Upper lobe of left lung (tissue), 6 donors: Measurements from ENCODE around the gene NATD1. TPM values are rescaled to one million over a fixed set of nuclear protein-coding genes. Genes with fewer than 3 reads are reported as not detected.

Source experiments
- ATAC-seq, 2 donors: fragments of 200-7000 bp; cut with Tn5 transposase; one replicate each; pipeline ENCODE4 v1.9.1; 2022; ENCODE audit warnings: mild to moderate bottlenecking in 2 of 2, moderate library complexity in 2 of 2; ENCODE audit not compliant: low FRiP score in 2 of 2
- DNase-seq, 2 donors: peaks; one replicate each; pipeline ENCODE4 v3.0.0-alpha.2; 2019 to 2020
- H3K27ac ChIP-seq, 4 donors: fragments of 200-600 bp; sonication (generic); one replicate each; pipeline ENCODE4 v1.5.1; 2016 to 2019
- H3K27me3 ChIP-seq, 4 donors: fragments of 200-600 bp; sonication (generic); one replicate each; pipeline ENCODE4 v1.5.1; 2017 to 2019
- H3K36me3 ChIP-seq, 4 donors: fragments of 200-600 bp; sonication (generic); one replicate each; pipeline ENCODE4 v1.5.1; 2016 to 2019
- H3K4me1 ChIP-seq, 4 donors: fragments of 200-600 bp; sonication (generic); one replicate each; pipeline ENCODE4 v1.5.1; 2018 to 2019
- H3K4me3 ChIP-seq, 4 donors: fragments of 200-600 bp; sonication (generic); one replicate each; pipeline ENCODE4 v1.5.1; 2017 to 2019; ENCODE audit warnings: mild to moderate bottlenecking in 2 of 4, moderate library complexity in 1 of 4
- H3K9me3 ChIP-seq, 4 donors: fragments of 200-600 bp; sonication (generic); one replicate each; pipeline ENCODE4 v1.5.1; 2018 to 2019
- EP300 ChIP-seq, 4 donors: sonication (generic); formaldehyde crosslinking; IDR thresholded peaks; one replicate each; pipeline ENCODE4 v1.5.1; 2017; ENCODE audit warnings: antibody characterized with exemption in 4 of 4, control low read depth in 2 of 4
- POLR2A ChIP-seq, 4 donors: fragments of 450-650 bp; IDR thresholded peaks; one replicate each; pipeline ENCODE4 v1.5.1; 2016 to 2017; ENCODE audit warnings: antibody characterized with exemption in 4 of 4, mild to moderate bottlenecking in 2 of 4
- POLR2AphosphoS5 ChIP-seq, 2 donors: sonication (generic); formaldehyde crosslinking; IDR thresholded peaks; one replicate each; pipeline ENCODE4 v1.5.1; 2017; ENCODE audit warnings: antibody characterized with exemption in 2 of 2
- WGBS, 2 donors: methylation state at CpG; one replicate each; pipeline ENCODE4 v1.1.5; 2017 to 2018; 5-methylcytosine and 5-hydroxymethylcytosine counted together
- total RNA-seq, 6 donors: library from RNA; depleted of rRNA in 4 of 6; stranded (reverse); fragments of >200 nt in 4 of 6; gene quantifications; one replicate each; pipeline versions ENCODE4 v1.1.0 to v1.2.1, GENCODE V29; 2016 to 2021
- TF ChIP-seq, protein P1 (sequence below), 6 experiments: fragments of 450-650 bp in 4 of 6; fragments of 200-600 bp in 2 of 6; sonication (generic) in 2 of 6; IDR thresholded peaks; one replicate each; pipeline ENCODE4 v1.5.1; 2016 to 2019; ENCODE audit warnings: antibody characterized with exemption in 6 of 6
- donor health status: DM: no; HTN: no; CAD: no; lungs with moderate emphysema.
- donor health status: DM: no; HTN: yes; CAD: no; lungs with severe emphysema.

The NATD1 gene
- total RNA-seq = 10 to 100 TPM; 11.2 to 32.5 (median 16.1) TPM

DNA sequence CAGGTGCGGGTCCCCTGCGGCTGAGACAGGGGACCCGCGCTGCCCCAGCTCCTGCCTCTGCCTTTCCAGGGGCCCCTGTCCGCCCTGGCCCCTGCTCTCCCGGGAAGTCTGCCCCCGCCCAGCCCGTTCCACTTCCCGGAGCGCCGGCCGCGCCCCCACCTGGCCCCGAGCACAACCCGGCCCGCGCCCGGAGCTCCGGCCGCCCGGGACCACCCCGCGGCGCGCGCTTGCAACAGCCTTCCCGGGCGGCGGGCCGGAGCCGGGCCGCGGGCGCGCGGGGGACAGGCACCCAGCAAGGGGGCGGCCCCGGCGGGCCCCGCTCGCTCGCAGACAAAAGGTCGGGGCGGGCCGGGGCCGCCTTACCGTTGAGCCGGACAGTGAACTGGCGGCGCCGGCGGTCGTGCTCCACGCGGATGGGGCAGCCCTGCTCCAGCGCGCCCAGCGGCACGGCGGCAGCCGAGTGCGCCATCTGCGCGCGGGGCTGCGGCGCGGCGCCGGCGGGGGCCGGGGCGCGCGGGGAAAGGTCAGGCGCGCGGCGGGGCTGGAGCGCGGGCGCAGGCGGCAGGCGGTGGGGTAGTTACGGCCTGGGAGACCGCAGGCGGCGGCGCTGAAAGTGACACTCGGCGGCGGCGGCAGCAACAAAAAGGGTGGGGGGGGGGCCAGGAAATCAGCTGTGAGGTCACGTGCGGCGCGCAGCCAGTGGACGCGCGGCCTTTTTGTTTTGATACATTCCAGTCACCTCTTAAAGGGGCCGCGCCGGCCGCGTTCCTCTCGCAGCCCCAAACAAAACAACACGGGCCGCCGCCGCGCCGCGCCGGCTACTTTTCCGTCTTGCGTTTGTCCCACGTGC lies at the start of gene NATD1:
TSS of gene NATD1 (minus strand) at position 615 of the 850 bp plus-strand sequence. CDS start at position 469, 146 bp downstream.
- no peaks in the 10 kb centered on the region for H3K36me3 ChIP-seq
- H3K27me3 ChIP-seq = no peaks in the 10 kb centered on the region
- peaks cover 20 to 53% (median 31%) of the 10 kb centered on the region in 4 donors for H3K4me1 ChIP-seq
- H3K9me3 ChIP-seq = no peaks in the 10 kb centered on the region
- 0 to 1% methylated on average over 17 to 49 of the region's 117 CpGs for WGBS, 2 donors
- H3K27ac ChIP-seq = peak within 1 kb of the TSS; percentile 70 to 89 (median 76)
- H3K4me3 ChIP-seq = peak within 1 kb of the TSS; percentile 38 to 88 (median 82)
- DNase-seq (peak; percentile 95 to 97), ATAC-seq (peak; percentile 73 to 84)
- TF ChIP-seq POLR2AphosphoS5 (IDR thresholded peaks at IDR 0.05) (peak in 1 of 2 donors; percentile 61), EP300 (IDR thresholded peaks at IDR 0.05) (no peak), POLR2A (IDR thresholded peaks at IDR 0.05) (peak in 2 of 4 donors; percentile 56 to 70)
- TF ChIP-seq, protein P1, sequence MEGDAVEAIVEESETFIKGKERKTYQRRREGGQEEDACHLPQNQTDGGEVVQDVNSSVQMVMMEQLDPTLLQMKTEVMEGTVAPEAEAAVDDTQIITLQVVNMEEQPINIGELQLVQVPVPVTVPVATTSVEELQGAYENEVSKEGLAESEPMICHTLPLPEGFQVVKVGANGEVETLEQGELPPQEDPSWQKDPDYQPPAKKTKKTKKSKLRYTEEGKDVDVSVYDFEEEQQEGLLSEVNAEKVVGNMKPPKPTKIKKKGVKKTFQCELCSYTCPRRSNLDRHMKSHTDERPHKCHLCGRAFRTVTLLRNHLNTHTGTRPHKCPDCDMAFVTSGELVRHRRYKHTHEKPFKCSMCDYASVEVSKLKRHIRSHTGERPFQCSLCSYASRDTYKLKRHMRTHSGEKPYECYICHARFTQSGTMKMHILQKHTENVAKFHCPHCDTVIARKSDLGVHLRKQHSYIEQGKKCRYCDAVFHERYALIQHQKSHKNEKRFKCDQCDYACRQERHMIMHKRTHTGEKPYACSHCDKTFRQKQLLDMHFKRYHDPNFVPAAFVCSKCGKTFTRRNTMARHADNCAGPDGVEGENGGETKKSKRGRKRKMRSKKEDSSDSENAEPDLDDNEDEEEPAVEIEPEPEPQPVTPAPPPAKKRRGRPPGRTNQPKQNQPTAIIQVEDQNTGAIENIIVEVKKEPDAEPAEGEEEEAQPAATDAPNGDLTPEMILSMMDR (IDR thresholded peaks at IDR 0.05) = peak in 2 of 6 experiments; percentile 6 to 9

DNA sequence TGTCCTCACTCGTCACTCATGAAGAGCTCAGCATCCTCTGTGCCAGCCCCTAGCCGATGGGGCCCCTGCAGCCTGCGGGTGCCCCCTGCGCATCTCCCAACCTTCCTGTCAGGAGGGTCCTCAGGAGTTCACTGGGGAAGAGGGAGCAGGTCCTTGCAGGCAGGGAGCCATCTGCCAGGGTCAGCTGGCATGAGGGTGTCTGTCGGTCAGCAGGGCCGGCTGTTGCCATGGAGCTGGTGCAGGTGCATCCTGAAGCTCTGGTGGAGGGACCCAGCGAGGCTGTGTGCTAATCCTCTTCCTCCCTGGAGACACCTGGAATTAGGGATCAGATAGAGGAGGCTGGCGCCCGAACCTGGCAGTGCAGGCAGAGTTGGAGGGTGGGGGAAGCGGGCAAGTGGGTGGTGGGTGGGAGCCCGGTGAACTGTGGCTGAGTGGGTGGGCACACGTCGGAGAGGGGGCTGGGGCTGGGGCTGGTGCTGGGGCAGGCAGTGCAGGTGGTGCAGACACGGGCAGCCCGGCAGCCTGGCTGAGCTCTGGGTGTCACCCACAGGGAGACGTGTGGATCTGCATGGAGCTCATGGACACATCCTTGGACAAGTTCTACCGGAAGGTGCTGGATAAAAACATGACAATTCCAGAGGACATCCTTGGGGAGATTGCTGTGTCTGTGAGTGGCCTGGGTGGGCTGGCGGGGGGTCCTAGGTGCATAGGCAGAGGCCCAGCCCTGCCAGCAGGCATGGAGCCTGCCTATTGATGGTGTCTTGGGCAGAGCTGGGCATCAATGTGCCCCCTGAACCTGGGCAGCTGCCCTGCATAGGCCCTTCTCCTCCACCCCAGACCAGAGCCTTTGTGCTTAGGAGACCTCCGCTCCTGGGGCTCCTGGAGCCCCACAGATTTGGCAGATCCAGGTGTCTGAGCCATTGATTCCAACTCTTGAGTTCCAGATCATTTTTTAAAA lies 48.7 kb upstream of the NATD1 start:
- H3K27me3 ChIP-seq = no peaks in the 10 kb centered on the region
- no peaks in the 10 kb centered on the region for H3K9me3 ChIP-seq
- H3K4me3 ChIP-seq = no peak overlapping the region
- ATAC-seq (no peak), DNase-seq (peak in 1 of 2 donors; percentile 66)
- TF ChIP-seq, protein P1 (IDR thresholded peaks at IDR 0.05) = no peak
- TF ChIP-seq POLR2A (IDR thresholded peaks at IDR 0.05) = no peak
- no peak for TF ChIP-seq POLR2AphosphoS5 (IDR thresholded peaks at IDR 0.05)
- TF ChIP-seq EP300 (IDR thresholded peaks at IDR 0.05) = no peak
- peaks cover 0 to 6% (median 0%) of the 10 kb centered on the region in 4 donors for H3K4me1 ChIP-seq
- H3K36me3 ChIP-seq = peaks cover 12 to 87% (median 80%) of the 10 kb centered on the region in 4 donors
- 77 to 83% methylated on average over 19 of the region's 19 CpGs for WGBS, 2 donors
- no peak overlapping the region for H3K27ac ChIP-seq

DNA sequence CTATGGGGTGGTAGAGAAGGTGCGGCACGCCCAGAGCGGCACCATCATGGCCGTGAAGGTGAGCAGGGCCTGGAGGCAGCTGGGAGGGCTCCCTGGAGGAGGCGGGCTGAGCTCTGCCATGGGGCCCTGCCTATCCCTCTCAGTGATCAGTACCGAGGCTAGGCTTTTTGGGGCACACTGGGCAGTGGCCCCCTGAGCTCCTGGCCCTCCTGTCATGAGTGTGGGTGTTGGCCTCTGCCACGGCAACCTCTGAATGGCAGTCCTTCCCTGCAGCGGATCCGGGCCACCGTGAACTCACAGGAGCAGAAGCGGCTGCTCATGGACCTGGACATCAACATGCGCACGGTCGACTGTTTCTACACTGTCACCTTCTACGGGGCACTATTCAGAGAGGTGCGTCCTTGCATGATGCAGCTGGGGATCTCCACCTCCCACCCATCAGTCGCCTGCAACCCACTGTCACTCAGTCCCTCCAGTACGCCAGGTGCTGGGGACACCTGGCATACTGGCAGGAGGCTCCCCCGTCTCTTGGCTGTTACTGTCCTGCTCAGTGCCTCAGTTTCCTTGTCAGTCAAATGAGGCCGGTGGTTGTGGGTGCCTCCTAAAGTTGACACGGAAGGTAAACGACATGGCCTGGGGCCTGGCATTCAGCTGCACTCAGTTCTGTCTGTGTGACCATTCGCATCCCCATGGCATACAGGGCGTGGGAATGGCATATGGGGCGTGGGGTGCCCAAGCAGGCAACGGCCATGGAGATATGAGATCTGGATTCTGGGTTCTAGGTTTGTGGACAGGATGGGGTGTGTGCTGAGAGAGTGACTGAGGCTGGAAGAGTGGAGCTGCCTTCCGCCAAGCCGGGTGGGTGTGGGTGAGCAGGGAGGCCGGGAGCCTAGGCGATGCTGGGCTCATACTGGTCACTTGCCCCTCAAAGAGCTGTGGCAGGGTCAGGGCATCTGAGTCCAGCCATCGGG lies 47.7 kb upstream of the NATD1 start:
- DNase-seq = peak in 1 of 2 donors; percentile 64
- peaks cover 12 to 82% (median 72%) of the 10 kb centered on the region in 4 donors for H3K36me3 ChIP-seq
- TF ChIP-seq EP300 (IDR thresholded peaks at IDR 0.05) (no peak), POLR2AphosphoS5 (IDR thresholded peaks at IDR 0.05) (no peak), POLR2A (IDR thresholded peaks at IDR 0.05) (no peak)
- TF ChIP-seq, protein P1 (IDR thresholded peaks at IDR 0.05) = no peak

More for the DNA sequence above, 47.7 kb upstream of the NATD1 start:
- peaks cover 0 to 11% (median 0%) of the 10 kb centered on the region in 4 donors for H3K4me1 ChIP-seq
- H3K27ac ChIP-seq = no peak overlapping the region
- no peaks in the 10 kb centered on the region for H3K9me3 ChIP-seq
- 74 to 79% methylated on average over 31 of the region's 31 CpGs for WGBS, 2 donors
- H3K4me3 ChIP-seq = no peak overlapping the region
- ATAC-seq = no peak
- no peaks in the 10 kb centered on the region for H3K27me3 ChIP-seq
